NCI-H146 treated with DMSO at 0.1 percent for 48 hours (cell line): ENCODE measurements around the gene CD99L2.
"Not testable (repeated sequence)": the region's sequence is repeated elsewhere in the genome, so short reads cannot be mapped to it uniquely, and the experiment has no call there.

ENCODE experiments used
- DNase-seq: peaks from one replicate; lab custom pipeline; 2025; ENCODE audit not compliant: unreplicated experiment; lab: John Stamatoyannopoulos, UW

The CD99L2 gene

DNA sequence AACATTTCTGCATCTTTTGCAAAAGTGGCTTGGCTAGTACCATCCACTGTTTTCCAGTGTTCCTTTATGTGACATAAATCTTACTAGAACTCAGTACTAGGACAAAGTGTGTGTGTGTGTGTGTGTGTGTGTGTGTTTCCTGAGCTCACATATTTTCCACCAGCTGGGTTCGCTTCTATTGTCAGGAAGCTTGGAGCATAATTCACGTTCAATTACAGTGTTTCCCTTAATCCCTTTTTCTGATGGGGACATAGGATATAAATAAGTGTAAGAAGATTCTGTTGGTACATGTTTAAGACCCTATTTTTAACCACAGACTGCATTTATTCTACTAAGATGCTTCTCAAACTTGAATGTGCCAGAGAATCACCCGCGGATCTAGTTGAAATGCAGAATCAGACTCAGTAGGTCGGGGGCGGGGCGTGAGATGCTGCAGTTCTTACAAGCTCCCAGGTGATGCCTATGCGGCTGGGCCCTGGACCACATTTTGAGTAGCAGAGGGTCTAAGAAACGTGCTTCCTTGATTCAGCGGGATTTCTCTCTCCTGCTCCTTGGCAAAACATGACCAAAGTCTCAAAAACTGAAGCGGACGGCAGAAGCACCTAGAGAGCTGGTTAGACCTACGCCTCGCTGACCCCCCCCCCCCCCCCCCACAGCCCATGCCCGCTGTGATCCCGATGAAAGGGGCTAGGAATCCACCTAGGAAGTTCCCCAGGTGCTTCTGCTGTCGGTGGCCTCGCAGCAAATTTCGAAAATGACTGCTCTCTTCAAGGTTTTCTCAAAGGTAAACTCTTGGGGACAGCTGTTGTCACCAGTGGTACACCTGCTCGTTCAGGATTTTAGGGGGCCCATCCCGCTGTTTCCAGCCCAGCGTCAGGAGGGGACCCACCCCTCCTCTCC lies 797 bp downstream of the CD99L2 start:
- peak; percentile 59 for DNase-seq

DNA sequence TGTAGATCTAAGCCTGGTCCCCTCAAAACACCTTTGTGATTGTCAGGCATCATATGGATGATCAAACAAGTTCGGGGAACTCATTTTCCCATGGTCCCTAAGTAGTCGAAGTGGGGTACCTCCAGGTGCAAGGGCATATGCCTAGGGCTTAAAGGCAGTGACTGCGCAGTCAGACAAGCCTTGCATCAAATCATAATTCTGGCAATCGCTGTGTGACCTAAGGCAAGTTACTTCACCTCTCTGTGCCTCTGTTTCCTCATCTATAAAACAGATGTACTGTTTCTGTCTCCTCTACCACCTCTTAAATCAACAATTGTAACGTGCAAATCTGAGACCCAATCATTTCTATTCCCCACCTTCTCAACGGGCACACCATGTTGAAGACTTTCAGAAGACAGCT lies 1.8 kb downstream of the CD99L2 start:
- DNase-seq, result no peak

DNA sequence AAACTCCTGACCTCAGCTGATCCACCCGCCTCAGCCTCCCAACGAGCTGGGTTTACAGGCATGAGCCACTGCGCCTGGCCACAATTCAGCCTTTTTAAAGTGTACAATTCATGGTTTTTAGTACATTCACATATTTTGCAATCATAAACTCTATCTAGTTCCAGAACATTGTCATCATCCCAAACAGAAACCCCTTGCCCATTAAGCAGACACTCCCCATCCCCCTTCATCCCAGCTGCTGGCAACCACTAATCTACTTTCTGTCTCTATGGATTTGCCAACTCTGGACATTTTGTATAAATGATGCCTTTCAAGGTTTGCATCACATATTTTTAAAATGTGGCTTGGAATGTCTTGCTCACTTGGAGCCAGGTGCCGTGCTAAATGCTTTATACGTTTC lies 4.5 kb downstream of the CD99L2 start:
- DNase-seq, result no peak

DNA sequence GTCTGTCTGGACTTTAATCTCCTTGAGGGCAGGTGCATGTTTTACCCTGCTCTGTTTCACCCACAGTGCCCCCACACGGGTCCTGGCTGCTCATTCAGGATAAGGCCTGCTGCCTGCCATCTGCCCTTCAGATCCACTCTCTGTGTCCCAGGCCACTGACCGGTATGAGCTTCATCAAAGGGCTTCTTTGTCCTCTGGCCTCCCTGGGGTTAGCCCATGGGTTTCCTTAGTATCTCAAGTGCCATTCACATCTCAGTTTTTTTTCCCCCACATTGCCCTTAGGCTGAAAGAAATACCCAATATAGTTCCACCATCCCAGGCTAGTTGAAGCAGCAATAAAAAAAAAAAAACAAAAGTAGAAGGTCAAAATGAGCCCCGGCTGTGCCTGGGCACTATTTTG lies 9.3 kb downstream of the CD99L2 start:
- DNase-seq, result no peak

DNA sequence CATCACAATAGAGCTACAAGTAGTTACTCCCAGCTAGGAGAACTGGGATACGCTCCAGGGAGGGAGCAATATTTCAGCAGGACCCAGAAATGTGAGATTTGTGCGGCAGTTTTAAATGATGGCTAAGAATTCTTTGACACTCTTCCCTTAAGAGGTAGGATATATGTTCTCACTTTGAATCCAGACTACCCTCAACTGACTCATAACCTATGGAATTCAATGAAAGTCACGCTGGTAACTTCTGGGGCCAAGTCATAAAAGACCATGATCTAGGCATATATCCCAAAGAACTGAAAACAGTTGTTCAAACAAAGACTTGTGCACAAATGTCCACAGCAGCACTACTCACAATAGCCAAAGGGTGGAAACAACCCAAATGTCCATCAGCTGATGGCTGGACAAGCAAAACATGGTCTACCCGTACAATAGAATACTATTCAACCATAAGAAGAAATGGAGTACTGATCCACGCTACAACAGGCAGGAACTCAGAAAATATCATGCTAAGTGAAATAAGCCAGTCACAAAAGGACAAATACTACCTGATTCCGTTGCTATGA lies 10.5 kb downstream of the CD99L2 start:
- DNase-seq, result no peak

DNA sequence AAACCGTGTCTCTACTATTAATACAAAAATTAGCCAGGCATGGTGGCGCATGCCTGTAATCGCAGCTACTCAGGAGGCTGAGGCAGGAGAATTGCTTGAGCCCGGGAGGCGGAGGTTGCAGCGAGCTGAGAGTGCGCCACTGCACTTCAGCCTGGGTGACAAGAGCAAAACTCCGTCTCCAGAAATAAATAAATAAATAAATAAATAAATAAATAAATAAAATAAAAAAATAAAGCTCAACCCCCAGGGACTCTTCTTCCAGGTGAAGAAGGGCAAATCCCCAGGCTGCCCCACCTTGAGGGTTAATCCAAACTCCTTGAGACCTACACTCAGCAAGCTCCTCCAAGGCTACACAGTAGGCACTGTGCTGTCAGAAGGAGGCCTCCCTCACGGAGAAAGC lies 11.2 kb downstream of the CD99L2 start:
- not testable (repeated sequence) for DNase-seq

DNA sequence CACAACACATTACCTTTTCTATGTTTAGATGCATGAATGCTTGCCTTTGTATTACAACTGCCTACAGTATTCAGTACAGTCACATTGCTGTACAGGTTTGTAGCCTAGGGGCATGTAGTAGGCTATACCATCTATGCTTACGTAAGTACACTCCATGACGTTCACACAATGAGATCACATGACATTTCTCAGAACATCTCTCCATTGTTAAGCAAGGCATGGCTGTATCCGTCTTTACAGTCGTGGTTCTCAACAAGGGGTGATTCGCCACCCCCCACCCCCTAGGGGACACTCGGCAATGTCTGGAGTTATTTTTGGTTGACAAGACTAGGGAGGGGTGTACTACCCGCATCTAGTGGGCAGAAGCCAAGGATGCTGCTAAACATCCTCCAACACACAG lies 12.1 kb downstream of the CD99L2 start:
- no peak for DNase-seq

DNA sequence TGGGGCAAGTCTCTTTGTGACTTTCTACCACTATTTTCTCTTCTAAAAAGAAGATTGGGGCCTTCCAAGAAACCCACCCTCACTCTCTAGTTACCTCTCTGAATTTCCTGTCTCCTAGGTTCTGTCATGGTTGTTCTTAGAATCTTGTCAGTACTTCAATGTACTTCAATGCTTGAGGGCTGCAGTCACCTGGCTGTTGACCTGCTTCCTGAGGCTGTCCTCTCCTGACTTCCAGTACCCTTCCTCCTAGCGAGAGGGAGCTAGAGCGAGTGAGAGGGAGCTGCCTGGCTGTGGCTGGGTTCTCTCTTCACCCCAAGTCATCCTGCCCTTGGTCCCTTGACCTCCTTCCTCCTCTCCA lies 17.7 kb downstream of the CD99L2 start:
- DNase-seq, result no peak

DNA sequence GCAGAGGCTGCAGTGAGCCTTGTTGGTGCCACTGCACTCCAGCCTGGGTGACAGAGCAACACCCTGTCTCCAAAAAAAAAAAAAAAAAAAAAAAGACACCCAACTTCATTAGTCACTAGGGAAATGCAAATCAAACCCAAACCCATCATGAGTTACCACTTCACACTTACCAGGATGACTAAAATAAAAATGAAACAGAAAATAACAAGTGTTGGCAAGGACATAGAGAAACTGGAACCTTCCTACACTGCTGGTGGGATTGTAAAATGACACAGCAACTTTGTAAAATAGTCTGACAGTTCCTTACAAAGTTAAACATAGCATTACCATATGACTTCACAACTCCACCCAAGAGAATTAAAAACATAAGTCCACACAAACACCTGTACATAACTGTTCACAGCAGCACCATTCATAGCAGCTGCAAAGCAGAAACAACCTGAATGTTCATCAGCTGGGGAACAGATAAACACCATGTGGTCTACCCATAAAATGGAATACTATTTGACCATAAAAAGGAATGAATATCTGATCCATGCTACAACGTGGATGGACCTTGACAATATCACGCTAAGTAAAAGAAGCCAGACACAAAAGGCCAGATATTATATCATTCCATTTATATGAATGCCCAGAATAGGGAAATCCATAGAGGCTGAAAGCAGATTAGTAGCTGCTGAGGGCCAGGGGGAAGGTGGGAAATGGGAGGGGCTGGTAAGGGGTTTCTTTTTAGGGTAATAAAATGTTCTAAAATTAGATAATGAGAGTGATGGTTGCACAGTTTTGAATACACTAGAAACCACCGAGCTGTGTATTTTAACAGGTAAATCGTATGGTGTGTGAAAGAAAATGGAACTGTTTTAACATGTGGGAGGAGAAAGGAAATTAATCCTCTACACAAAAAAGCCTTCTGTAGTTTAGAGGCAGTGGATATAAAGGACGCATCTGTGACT lies 18.3 kb downstream of the CD99L2 start:
- DNase-seq, result no peak

DNA sequence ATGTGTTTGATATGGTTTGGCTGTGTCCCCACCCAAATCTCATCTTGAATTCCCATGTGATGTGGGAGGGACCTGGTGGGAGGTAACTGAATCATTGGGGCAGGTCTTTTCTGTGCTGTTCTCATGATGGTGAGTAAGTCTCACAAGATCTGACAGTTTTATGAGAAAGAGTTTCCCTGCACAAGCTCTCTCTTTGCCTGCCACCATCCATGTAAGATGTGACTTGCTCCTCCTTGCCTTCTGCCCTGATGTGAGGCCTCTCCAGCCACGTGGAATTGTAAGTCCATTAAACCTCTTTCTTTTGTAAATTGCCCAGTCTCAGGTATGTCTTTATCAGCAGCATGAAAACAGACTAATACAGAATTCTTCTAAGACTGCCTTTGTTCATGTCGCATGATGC lies 22.8 kb downstream of the CD99L2 start:
- DNase-seq, result not testable (repeated sequence)

DNA sequence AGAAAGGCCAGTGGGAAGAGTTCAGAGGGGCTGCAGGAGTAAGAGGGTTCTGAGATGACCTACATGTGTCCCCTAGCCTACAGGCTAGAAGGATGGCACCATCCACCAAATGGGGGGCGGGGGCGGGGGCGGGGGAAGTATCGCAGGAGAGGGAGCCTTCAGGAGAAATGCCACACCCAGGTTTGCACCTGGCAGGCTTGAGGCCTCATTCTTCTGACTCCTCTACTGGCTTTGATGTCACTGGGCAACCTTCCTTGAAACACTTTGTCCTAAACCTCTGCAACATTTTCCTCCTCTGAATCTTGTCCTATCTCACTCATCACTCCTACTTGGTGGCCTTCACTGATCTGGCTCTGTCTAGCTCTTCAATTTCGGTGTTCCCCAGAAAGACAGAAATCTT lies 24.0 kb downstream of the CD99L2 start:
- DNase-seq, result no peak

DNA sequence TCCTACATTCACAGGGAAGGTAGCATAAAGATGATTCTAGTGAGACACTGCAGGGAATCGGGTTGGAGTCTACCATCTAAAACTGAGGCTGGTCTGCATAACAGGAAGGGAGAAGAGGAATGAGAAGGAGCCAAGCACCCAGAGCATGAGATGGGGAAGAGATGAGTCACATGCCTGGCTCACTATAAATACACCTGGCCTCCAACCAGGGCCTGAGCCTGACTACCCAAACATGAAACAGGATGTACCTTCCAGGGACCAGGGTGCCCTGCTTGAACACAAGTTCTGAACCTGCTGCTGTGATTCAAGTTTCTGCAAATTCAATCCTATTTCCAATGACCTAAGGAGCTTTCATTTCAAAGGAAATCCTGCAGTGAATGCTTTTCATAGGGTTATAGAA lies 24.9 kb downstream of the CD99L2 start:
- DNase-seq, result no peak

DNA sequence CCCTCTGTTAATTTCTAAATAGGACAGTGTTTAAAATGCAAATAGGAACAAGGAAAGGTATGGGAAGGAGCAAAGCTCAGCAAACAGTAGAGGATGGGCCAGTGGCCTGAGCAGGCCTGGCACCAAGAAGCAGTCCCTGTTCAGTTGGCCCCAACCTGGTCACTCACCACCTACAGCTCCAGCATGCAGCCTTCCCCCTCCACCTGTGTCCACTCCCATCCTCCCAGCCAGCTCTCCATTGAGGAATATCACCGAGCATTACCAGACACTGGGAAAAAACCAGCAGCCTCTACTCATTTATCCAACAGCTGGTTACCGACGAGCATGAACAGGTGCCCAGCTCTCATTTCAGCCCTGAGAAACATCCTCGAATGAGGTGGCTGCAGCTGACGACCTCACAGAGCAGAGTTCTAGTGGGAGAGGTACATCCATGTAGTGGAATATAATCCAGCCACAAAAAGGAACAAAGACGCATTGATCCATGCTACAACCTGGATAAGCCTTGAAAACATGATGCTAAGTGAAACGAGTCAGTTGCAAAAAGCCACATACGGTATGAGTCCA lies 25.6 kb downstream of the CD99L2 start:
- DNase-seq, result no peak

DNA sequence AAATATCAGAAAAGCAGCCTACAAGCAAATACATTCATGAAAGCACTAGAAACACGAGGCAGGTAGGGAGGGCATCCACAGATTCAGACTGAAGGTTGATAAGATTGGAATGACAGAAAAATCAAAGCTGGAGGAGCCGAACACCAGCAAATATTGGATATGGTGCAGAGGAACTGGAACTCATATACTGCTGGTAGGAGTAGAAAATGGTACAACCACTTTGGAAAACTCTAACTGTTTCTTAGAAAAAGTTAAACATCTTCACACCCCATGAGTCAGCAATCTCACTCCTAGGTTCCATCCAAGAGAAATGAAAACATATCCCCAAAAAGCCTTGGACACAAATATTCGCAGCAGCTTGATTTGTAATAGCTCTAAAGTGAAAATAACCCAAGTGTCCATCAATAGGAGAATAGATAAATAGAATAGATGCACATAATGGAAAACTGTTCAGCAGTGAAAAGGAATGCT lies 27.1 kb downstream of the CD99L2 start:
- DNase-seq, result no peak

DNA sequence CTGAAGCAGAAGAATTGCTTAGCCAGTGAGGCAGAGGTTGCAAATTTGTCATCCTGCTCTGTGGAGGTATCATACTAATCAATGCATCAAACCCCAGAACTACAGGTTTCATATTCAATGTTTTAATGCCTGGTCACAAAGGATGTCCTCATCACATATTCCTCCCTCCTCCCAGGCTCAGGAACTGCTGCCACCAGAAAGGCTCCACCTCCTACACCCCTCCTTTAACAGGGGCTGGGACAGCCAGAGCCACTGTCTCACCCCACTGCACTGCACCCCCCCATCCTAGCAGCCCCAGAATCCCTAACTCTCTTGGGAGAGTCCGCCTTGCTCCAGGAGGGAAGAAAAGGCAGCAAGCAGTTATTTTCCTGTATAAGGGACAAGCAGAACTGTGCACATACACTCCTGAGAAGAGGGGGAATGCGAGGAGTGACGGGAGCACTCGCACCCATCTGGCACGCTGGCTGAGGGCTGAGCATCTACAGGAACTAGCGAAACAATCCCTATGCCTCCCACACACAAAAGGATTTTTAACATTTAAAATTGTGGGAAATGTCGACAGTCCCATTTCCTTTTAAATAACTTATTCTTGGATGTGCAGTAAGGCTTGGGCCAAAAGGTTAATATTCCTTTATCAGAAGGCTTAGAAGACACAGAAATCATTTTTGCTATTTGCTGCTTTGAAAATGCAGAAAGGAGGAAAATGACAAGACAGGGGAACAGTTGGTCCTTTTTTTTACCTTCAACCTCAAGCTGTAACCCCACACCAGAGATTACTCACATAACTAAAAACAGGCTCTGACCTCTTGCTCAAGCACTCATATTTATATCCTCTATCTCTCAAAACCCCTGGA lies 27.8 kb downstream of the CD99L2 start:
- no peak for DNase-seq

DNA sequence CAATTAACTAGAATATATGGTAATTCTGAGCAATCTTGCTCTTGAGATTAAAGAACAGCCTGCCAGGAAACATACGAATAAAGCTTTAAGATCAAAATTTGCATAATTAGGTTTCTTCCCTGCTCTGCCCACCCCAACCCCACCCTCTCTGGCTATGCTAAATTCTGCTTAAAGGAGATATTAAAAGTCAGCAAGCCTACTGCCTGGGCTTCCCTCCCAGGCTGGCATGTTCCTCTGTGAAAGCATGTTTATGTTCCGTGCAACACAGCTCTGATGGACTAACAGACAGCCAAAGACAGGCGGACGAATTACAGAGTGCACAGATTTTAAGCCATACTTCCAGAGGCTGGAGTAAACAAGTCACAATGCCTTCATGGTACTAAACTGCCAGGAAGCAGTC lies 28.4 kb downstream of the CD99L2 start:
- DNase-seq, result no peak

DNA sequence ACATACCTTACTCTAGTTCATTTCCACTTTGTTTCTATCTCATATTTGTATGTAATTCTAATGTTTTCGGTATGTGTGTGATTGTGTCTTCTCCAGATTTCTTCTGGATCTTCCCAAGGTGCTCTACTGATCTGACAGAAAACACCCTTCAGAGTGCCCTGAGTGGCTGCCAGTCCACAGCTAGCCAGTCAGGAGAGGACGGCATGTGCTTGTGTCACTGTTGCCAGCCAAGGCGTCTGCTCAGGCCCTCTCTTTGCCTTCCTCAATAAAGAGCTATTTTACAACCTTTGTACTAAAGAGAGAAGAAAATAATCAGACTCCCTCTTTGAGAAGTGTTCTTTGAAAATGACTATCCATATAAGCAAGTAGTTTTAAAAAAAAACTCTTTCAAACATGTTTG lies 29.0 kb downstream of the CD99L2 start:
- DNase-seq, result no peak

DNA sequence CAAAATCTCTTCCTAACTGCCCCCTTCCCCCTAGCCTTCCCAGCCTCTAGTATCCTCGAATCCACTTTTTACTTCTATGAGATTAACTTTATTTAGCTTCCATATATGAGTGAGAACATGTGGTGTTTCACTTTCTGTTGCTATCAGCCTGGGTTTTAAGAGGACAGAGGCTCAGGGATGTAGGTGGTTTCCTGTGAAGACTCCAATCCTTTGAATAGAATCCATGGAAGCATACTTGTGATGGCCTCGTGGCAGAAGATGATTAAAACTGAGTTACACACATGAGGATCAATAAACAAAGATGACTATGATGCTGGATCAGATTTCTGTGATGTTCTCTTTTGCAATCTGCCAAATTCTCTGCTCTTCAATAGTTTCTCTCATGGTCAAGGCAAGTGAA lies 29.8 kb downstream of the CD99L2 start:
- DNase-seq, result no peak

DNA sequence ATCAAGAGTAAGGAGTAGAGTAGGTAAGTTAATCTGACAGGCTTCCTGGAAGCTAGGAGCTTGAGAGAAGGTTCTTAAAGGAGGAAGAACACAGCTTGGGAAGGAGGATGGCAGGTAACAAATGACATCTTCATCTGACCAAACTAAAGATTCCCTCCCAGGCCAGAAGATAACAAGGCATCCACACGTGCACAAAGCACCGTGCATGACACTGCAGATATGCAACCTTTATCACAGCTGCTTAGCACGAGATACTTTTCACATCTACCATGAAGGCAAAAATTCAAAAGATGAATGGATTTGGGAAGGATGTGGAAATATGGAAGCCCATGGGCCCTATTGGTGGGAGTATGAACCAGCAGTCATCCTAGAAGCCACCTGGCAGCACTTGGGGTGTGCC lies 34.3 kb downstream of the CD99L2 start:
- no peak for DNase-seq

DNA sequence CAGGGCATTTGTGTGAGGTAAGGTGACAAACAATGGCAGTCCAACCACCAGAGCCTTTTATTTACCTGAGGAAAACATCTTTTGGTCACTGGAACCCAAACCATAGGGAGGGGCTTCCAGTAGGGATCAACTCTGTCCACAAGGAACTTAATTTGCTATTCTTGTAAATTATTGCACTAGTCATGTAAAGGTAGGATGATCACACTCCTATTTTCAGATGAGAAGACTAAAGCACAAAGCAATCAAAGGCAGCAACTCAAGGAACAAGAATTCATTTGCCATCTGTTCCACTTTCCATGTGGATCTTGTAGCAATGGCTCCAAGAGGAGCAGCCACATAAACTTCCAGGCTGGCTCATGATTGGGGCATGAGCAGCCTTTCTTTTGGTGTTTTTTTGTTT lies 35.3 kb downstream of the CD99L2 start:
- DNase-seq, result no peak
